HCT116 (cell line): ENCODE measurements around the gene BNC1. TPM values are rescaled to one million over a fixed set of nuclear protein-coding genes. Genes with fewer than 3 reads are reported as not detected.

Source experiments
- ATAC-seq: fragments of 200-7000 bp; cut with Tn5 transposase; 2 replicates; pipeline ENCODE4 v1.9.1; 2020; ENCODE audit warnings: mild to moderate bottlenecking, moderate library complexity
- BruUV-seq: library from RNA; stranded (reverse); fragments of 400-500 nt; replicated peaks from 2 replicates; lab custom pipeline; 2021; lab: Mats Ljungman, UMichigan
- CTCF ChIA-PET: fragments of 300-600 bp; sonication (Branson Sonifier 250); formaldehyde crosslinking; loops from one replicate; lab custom pipeline; 2021; ENCODE audit warnings: antibody characterized with exemption; lab: Charles Lee
- POLR2A ChIA-PET: fragments of 300-600, 350-600 bp; sonication (Branson Sonifier 250); formaldehyde crosslinking; loops from one replicate; lab custom pipeline; 2021; ENCODE audit warnings: antibody characterized with exemption; lab: Charles Lee
- RAD21 ChIA-PET, 2 experiments: fragments of 300-600 bp; sonication (Branson Sonifier 250); formaldehyde crosslinking; loops; one replicate each; lab custom pipeline; 2023; ENCODE audit warnings: low total read pairs in 2 of 2; ENCODE audit not compliant: uncharacterized antibody in 2 of 2, unreplicated experiment in 2 of 2, low non-redundant PET in 1 of 2; lab: Charles Lee
- DNase-seq: peaks from one replicate; pipeline ENCODE4 v3.0.0-alpha.2; 2010; ENCODE audit warnings: low read depth, low spot score
- H2AFZ ChIP-seq: fragments of 200-600 bp; shearing (Covaris generic), sonication (generic); 2 replicates; pipeline ENCODE4 v1.6.1; 2017; ENCODE audit warnings: low read depth, mixed run types, mixed read lengths, antibody characterized with exemption, low read length; ENCODE audit not compliant: poor library complexity, severe bottlenecking
- H3K27ac ChIP-seq: 2 replicates; pipeline ENCODE4 v1.5.1; 2012; ENCODE audit warnings: low read depth, low read length
- H3K27me3 ChIP-seq: fragments of 200-600 bp; sonication (generic); 2 replicates; pipeline ENCODE4 v1.6.1; 2016; ENCODE audit warnings: mixed run types, low read length, mixed read lengths; ENCODE audit not compliant: insufficient read depth
- H3K36me3 ChIP-seq, 2 experiments: fragments of 200-500 bp in 1 of 2; fragments of 200-600 bp in 1 of 2; sonication (Bioruptor generic) in 1 of 2; sonication (generic) in 1 of 2; 2 replicates each; pipeline versions ENCODE4 v1.5.1 to v1.6.1; 2014 to 2016; ENCODE audit warnings: low read length in 2 of 2, inconsistent platforms in 1 of 2, mixed read lengths in 1 of 2, mixed run types in 1 of 2; ENCODE audit not compliant: insufficient read depth in 2 of 2, control insufficient read depth in 1 of 2
- H3K4me1 ChIP-seq, 2 experiments: fragments of 200-600 bp in 1 of 2; sonication (generic) in 1 of 2; 2 replicates each; pipeline versions ENCODE4 v1.5.1 to v1.6.1; 2012 to 2017; ENCODE audit warnings: low read length in 2 of 2, inconsistent platforms in 1 of 2, mild to moderate bottlenecking in 1 of 2, mixed read lengths in 1 of 2, mixed run types in 1 of 2, moderate library complexity in 1 of 2; ENCODE audit not compliant: insufficient read depth in 2 of 2, control insufficient read depth in 1 of 2
- H3K4me2 ChIP-seq: fragments of 200-600 bp; sonication (generic); 2 replicates; pipeline ENCODE4 v1.6.1; 2017; ENCODE audit warnings: mixed run types, low read length, mixed read lengths
- H3K4me3 ChIP-seq, 2 experiments: fragments of 200-600 bp in 1 of 2; sonication (generic) in 1 of 2; replicated peaks in 1 of 2; 2 replicates each; pipeline ENCODE4 v1.5.1; 2011 to 2016; ENCODE audit warnings: low read length in 2 of 2, control low read depth in 1 of 2, low read depth in 1 of 2, mild to moderate bottlenecking in 1 of 2, mixed read lengths in 1 of 2, mixed run types in 1 of 2
- H3K79me2 ChIP-seq: fragments of 200-600 bp; sonication (generic); 2 replicates; pipeline ENCODE4 v1.6.1; 2017; ENCODE audit warnings: mild to moderate bottlenecking, mixed run types, low read length, moderate library complexity, mixed read lengths; ENCODE audit not compliant: insufficient read depth
- H3K9ac ChIP-seq: fragments of 200-600 bp; sonication (generic); 2 replicates; pipeline ENCODE4 v1.6.1; 2016; ENCODE audit warnings: low read length, mixed read lengths
- H3K9me2 ChIP-seq: fragments of 200-600 bp; sonication (generic), shearing (Covaris generic); 2 replicates; pipeline ENCODE4 v1.6.1; 2017; ENCODE audit warnings: mixed run types, mild to moderate bottlenecking, moderate library complexity; ENCODE audit not compliant: insufficient read depth
- H3K9me3 ChIP-seq, 2 experiments: fragments of 200-500 bp in 1 of 2; fragments of 200-600 bp in 1 of 2; sonication (Bioruptor generic) in 1 of 2; sonication (generic) in 1 of 2; 2 replicates each; pipeline ENCODE4 v1.6.1; 2014 to 2017; ENCODE audit warnings: low read length in 2 of 2, mixed read lengths in 2 of 2, inconsistent platforms in 1 of 2, low read depth in 1 of 2, mild to moderate bottlenecking in 1 of 2, mixed run types in 1 of 2, moderate library complexity in 1 of 2; ENCODE audit not compliant: control insufficient read depth in 1 of 2, insufficient read depth in 1 of 2
- H4K20me1 ChIP-seq: fragments of 200-600 bp; sonication (generic), shearing (Covaris generic); 2 replicates; pipeline ENCODE4 v1.6.1; 2017; ENCODE audit warnings: mixed run types, mild to moderate bottlenecking, moderate library complexity; ENCODE audit not compliant: insufficient read depth
- ATF3 ChIP-seq: IDR thresholded peaks from 2 replicates; pipeline ENCODE4 v1.6.1; 2012
- CBX3 ChIP-seq: IDR thresholded peaks from 2 replicates; pipeline ENCODE4 v1.6.1; 2012; ENCODE audit warnings: low read depth
- EZH2 ChIP-seq: fragments of 200-600 bp; sonication (generic); IDR thresholded peaks from 2 replicates; pipeline ENCODE4 v1.6.1; 2017; ENCODE audit warnings: antibody characterized with exemption, mixed run types
- POLR2A ChIP-seq: IDR thresholded peaks from 2 replicates; pipeline ENCODE4 v1.7.0; 2011; ENCODE audit warnings: borderline replicate concordance; ENCODE audit not compliant: insufficient read depth, insufficient read length; ENCODE audit errors: extremely low read depth
- POLR2AphosphoS5 ChIP-seq: IDR thresholded peaks from 2 replicates; pipeline ENCODE4 v1.6.1; 2011; ENCODE audit warnings: mild to moderate bottlenecking, low read depth, low read length, moderate library complexity
- REST ChIP-seq: IDR thresholded peaks from 2 replicates; pipeline ENCODE4 v1.6.1; 2012; ENCODE audit warnings: low read depth
- SIN3A ChIP-seq: IDR thresholded peaks from 2 replicates; pipeline ENCODE4 v1.6.1; 2012; ENCODE audit warnings: low read depth
- SP1 ChIP-seq: IDR thresholded peaks from 2 replicates; pipeline ENCODE4 v1.6.1; 2012; ENCODE audit warnings: low read depth
- TCF7L2 ChIP-seq: IDR thresholded peaks from 2 replicates; pipeline ENCODE4 v1.7.0; 2011; ENCODE audit warnings: borderline replicate concordance, inconsistent platforms; ENCODE audit not compliant: insufficient read depth, insufficient read length; ENCODE audit errors: extremely low read depth
- ZBTB33 ChIP-seq: IDR thresholded peaks from 2 replicates; pipeline ENCODE4 v1.6.1; 2011; ENCODE audit warnings: mild to moderate bottlenecking, low read length, moderate library complexity; ENCODE audit not compliant: insufficient replicate concordance; ENCODE audit errors: extremely low read depth
- intact Hi-C: fragments of 100-400 bp; cut with micrococcal nuclease; formaldehyde crosslinking; loops from 2 replicates; pipeline ENCODE4 v1.10.0; 2022
- total RNA-seq: library from RNA; stranded (reverse); gene quantifications from one replicate; pipeline ENCODE4 v1.2.1, GENCODE V29; 2021; ENCODE audit not compliant: unreplicated experiment

Gene BNC1
- total RNA-seq, 1 experiment from 2014 or later = not detected

GRCh38 chr15:83278191-83278590 is 6.3 kb downstream of the BNC1 start (continued):
- TF ChIP-seq REST (no peak), POLR2A (no peak), CBX3 (no peak)

GRCh38 chr15:83276661-83277060 is 7.8 kb downstream of the BNC1 start:
- ATAC-seq = no peak
- Histone ChIP-seq H2AFZ (no peak overlapping the region), H3K4me1 (no peaks in the 10 kb centered on the region), H3K9me2 (no peaks in the 10 kb centered on the region), H3K4me2 (no peak overlapping the region), H3K79me2 (no peaks in the 10 kb centered on the region), H3K9ac (no peak overlapping the region), H3K27ac (no peak overlapping the region), H3K4me3 (no peak overlapping the region), H4K20me1 (no peaks in the 10 kb centered on the region), H3K9me3 (no peaks in the 10 kb centered on the region), H3K36me3 (no peaks in the 10 kb centered on the region), H3K27me3 (no peaks in the 10 kb centered on the region)
- no TSS peak for BruUV-seq
- DNase-seq = no peak
- intact Hi-C loops = no loop called here
- ChIA-PET CTCF (no interaction called here), POLR2A (no interaction called here), RAD21 (no interaction called here)
- TF ChIP-seq ATF3 (no peak), SIN3A (no peak), POLR2AphosphoS5 (no peak), ZBTB33 (no peak), REST (no peak), SP1 (no peak), CBX3 (no peak), TCF7L2 (no peak), EZH2 (no peak)
